A673 (cell line): ENCODE results near the gene TTC1. TPM values are rescaled to one million over a fixed set of nuclear protein-coding genes. Genes with fewer than 3 reads are reported as not detected.

Experiments used
- BruUV-seq: library from RNA; stranded (reverse); fragments of 400-500 nt; replicated peaks from 2 replicates; lab custom pipeline; 2021; lab: Mats Ljungman, UMichigan
- CTCF ChIA-PET: fragments of 300-600 bp; sonication (Branson Sonifier 250); formaldehyde crosslinking; loops from one replicate; lab custom pipeline; 2022; ENCODE audit warnings: antibody characterized with exemption; lab: Charles Lee
- POLR2A ChIA-PET: fragments of 300-600 bp; sonication (Branson Sonifier 250); formaldehyde crosslinking; loops from one replicate; lab custom pipeline; 2022; ENCODE audit warnings: antibody characterized with exemption; ENCODE audit not compliant: low non-redundant PET; lab: Charles Lee
- DNase-seq: peaks from one replicate; pipeline ENCODE4 v3.0.0-alpha.2; 2015; ENCODE audit warnings: low spot score
- H3K27ac ChIP-seq: fragments of 200-600 bp; sonication (generic); 2 replicates; pipeline ENCODE4 v1.5.1; 2016; ENCODE audit warnings: mixed run types, low read depth, mild to moderate bottlenecking, mixed read lengths, antibody characterized with exemption, low read length; ENCODE audit not compliant: poor library complexity, severe bottlenecking
- H3K27me3 ChIP-seq: fragments of 200-600 bp; sonication (generic); replicated peaks from 2 replicates; pipeline ENCODE4 v1.6.1; 2017; ENCODE audit warnings: mixed run types, low read depth, mild to moderate bottlenecking, mixed read lengths, antibody characterized with exemption, low read length; ENCODE audit not compliant: insufficient read depth, poor library complexity
- H3K36me3 ChIP-seq: fragments of 200-600 bp; sonication (generic); 2 replicates; pipeline ENCODE4 v1.6.1; 2016; ENCODE audit warnings: mixed run types, mild to moderate bottlenecking, mixed read lengths, antibody characterized with exemption, low read length; ENCODE audit not compliant: insufficient read depth, poor library complexity, severe bottlenecking
- H3K4me1 ChIP-seq: fragments of 200-600 bp; sonication (generic); 2 replicates; pipeline ENCODE4 v1.6.1; 2017; ENCODE audit warnings: mixed run types, mild to moderate bottlenecking, mixed read lengths, antibody characterized with exemption, low read length; ENCODE audit not compliant: insufficient read depth, poor library complexity, severe bottlenecking
- H3K4me3 ChIP-seq: fragments of 200-600 bp; sonication (generic); 2 replicates; pipeline ENCODE4 v1.5.1; 2016; ENCODE audit warnings: low read depth, mixed run types, mild to moderate bottlenecking, mixed read lengths, low read length; ENCODE audit not compliant: poor library complexity, severe bottlenecking
- H3K9me3 ChIP-seq: fragments of 200-600 bp; sonication (generic); 2 replicates; pipeline ENCODE4 v1.6.1; 2016; ENCODE audit warnings: mixed run types, low read depth, mild to moderate bottlenecking, mixed read lengths, antibody characterized with exemption, low read length; ENCODE audit not compliant: poor library complexity, severe bottlenecking
- CTCF ChIP-seq: fragments of 300-800, 200-600 bp; sonication (generic); conservative IDR thresholded peaks from 2 replicates; pipeline ENCODE4 v1.5.1; 2017; ENCODE audit warnings: low read depth, mild to moderate bottlenecking, antibody characterized with exemption, low read length, moderate library complexity, mixed read lengths
- EZH2 ChIP-seq: fragments of 200-600 bp; sonication (generic); IDR thresholded peaks from 2 replicates; pipeline ENCODE4 v1.6.1; 2017; ENCODE audit warnings: borderline replicate concordance, low read depth, mild to moderate bottlenecking, mixed read lengths, antibody characterized with exemption, low read length; ENCODE audit not compliant: poor library complexity, severe bottlenecking
- intact Hi-C: fragments of 100-400 bp; cut with micrococcal nuclease; formaldehyde crosslinking; loops from one replicate; pipeline ENCODE4 v1.10.0; 2022; ENCODE audit not compliant: unreplicated experiment
- total RNA-seq: library from RNA; stranded (reverse); gene quantifications from 2 replicates; pipeline ENCODE4 v1.2.3, GENCODE V29; 2021

The TTC1 gene
- total RNA-seq, 1 experiment from 2014 or later, result 66.5 TPM

DNA sequence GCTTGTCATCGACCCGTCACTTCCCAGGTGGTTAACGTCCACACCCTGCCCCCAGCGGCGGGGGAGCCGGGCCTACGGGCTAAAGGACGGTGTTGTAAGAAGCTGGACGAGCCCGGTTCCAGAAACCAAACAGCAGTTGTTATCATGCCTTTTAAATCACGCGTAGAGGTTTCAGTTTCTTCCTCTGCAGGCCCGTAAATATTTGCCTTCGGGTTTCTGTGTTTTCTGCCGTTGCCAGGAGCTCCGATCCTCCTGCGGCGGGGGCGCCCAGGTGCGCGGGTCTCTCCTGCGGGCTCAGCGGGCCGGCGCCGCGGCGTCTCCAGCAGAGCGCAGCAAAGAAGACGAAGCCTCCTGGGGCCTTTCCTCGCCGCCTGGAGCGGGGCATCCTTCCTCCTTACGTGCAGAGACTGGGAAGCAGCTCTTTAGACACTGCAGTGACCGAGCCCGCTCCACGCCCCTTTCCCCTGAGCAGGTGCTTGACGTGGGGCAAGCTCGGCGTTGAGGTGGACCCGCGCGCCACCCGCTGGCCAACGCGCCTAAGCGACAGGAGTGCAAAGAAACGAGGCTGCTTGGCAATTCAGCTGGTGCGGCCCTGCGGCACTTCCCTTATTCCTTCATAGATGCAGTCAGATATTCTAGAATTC, 21.8 kb upstream of the TTC1 start:
- DNase-seq, result peak; percentile 56
- H3K27ac ChIP-seq, result no peak overlapping the region
- intact Hi-C loops, result loop anchor here (1.0 to 5.0 kb wide), 2 partner anchors 543 to 700 kb away; no protein-coding TSS in a partner anchor
- H3K9me3 ChIP-seq, result no peaks in the 10 kb centered on the region
- ChIA-PET POLR2A (no interaction called here), CTCF (interaction anchor here (0.6 to 1.0 kb wide), 2 partner anchors 15 to 545 kb away, joined by 3 to 5 read pairs; no protein-coding TSS in a partner anchor)
- H3K27me3 ChIP-seq, result peaks cover 33% of the 10 kb centered on the region
- no TSS peak for BruUV-seq
- no peak for TF ChIP-seq EZH2
- TF ChIP-seq CTCF, result peak; percentile 70
- H3K4me3 ChIP-seq, result peak overlapping the region; percentile 39
- H3K4me1 ChIP-seq, result no peaks in the 10 kb centered on the region
- no peaks in the 10 kb centered on the region for H3K36me3 ChIP-seq

DNA sequence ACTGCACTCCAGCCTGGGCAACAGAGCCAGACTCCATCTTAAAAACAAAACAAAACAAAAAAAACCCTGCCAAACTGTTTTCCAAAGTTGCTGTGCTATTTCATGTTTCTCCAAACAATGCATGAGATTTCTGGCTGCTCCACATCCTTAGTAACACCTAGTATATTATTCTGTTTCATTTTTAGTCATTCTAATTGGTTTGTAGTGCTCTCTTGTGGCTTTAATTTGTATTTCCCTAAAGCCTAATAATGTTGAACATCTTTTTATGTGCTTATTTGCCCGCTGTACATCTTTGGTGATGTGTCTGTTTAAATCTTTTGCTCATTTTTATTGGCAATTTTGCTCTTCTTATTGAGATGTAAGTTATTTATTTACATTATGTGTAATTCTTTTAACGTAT, 18.4 kb upstream of the TTC1 start:
- H3K4me3 ChIP-seq, result no peak overlapping the region
- no peak for DNase-seq
- ChIA-PET POLR2A (no interaction called here), CTCF (no interaction called here)
- intact Hi-C loops, result loop anchor here (10.0 kb wide), 1 partner anchor 476 kb away; no protein-coding TSS in a partner anchor
- no peaks in the 10 kb centered on the region for H3K36me3 ChIP-seq
- no peaks in the 10 kb centered on the region for H3K4me1 ChIP-seq
- peaks cover 24% of the 10 kb centered on the region for H3K27me3 ChIP-seq
- H3K27ac ChIP-seq, result no peak overlapping the region
- BruUV-seq, result no TSS peak
- no peaks in the 10 kb centered on the region for H3K9me3 ChIP-seq
- TF ChIP-seq CTCF (no peak), EZH2 (no peak)

DNA sequence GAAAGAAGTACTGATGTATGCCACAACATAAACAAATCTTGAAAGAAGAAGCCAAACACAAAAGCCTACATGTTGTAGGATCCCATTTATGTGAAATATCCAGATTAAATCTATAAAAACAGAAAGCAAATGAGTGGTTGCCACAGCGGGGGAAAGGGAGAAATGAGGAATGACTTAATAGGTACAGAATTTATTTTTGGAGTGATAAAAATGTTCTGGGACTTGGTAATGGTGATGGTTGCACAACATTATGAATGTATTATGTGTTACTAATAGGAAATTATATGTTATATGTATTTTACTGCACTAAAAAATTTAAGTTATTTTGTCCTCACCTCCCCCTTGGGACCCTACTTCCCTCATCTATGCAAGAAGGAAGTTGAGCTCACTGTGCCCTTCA, 16.4 kb upstream of the TTC1 start:
- Histone ChIP-seq H3K9me3 (no peaks in the 10 kb centered on the region), H3K4me3 (no peak overlapping the region), H3K36me3 (no peaks in the 10 kb centered on the region), H3K27me3 (peaks cover 4% of the 10 kb centered on the region), H3K4me1 (no peaks in the 10 kb centered on the region), H3K27ac (no peak overlapping the region)
- intact Hi-C loops, result loop anchor here (10.0 kb wide), 1 partner anchor 478 kb away; no protein-coding TSS in a partner anchor
- CTCF ChIA-PET, result no interaction called here
- POLR2A ChIA-PET, result no interaction called here
- no TSS peak for BruUV-seq
- DNase-seq, result no peak
- TF ChIP-seq CTCF, result no peak
- no peak for TF ChIP-seq EZH2
